H1 (cell line): ENCODE data around the gene PHF14. TPM values are rescaled to one million over a fixed set of nuclear protein-coding genes. Genes with fewer than 3 reads are reported as not detected.
"Not testable (repeated sequence)": the region's sequence is repeated elsewhere in the genome, so short reads cannot be mapped to it uniquely, and the experiment has no call there.

ENCODE experiments used
- CTCF ChIA-PET: fragments of 300-600 bp; sonication (Branson Sonifier 250); formaldehyde crosslinking; loops from one replicate; lab custom pipeline; 2021; ENCODE audit not compliant: partially characterized antibody; lab: Charles Lee
- POLR2A ChIA-PET: fragments of 300-600 bp; sonication (Branson Sonifier 250); formaldehyde crosslinking; loops from one replicate; lab custom pipeline; 2021; ENCODE audit warnings: inconsistent platforms; ENCODE audit not compliant: partially characterized antibody; lab: Charles Lee
- DNase-seq, 2 experiments: peaks; one replicate each; pipeline versions ENCODE4 v3.0.0 to v3.0.0-alpha.2; 2010 to 2022; ENCODE audit warnings: low spot score in 2 of 2, low read depth in 1 of 2, mixed read lengths in 1 of 2
- FAIRE-seq: peaks from 2 replicates; lab custom pipeline; 2011; peaks lifted over from hg19 to GRCh38; lab: Jason Lieb, UNC
- H2AFZ ChIP-seq: 2 replicates; pipeline ENCODE4 v1.8.1; 2012; ENCODE audit warnings: low read length, inconsistent platforms
- H2AK5ac ChIP-seq: 2 replicates; pipeline ENCODE4 v1.6.1; 2013; ENCODE audit warnings: low read depth, low read length
- H2BK120ac ChIP-seq: replicated peaks from 2 replicates; pipeline ENCODE3; 2013; ENCODE audit warnings: low read depth, low read length, inconsistent platforms
- H2BK12ac ChIP-seq: 2 replicates; pipeline ENCODE4 v1.6.1; 2013; ENCODE audit warnings: low read depth, low read length
- H2BK15ac ChIP-seq: 2 replicates; pipeline ENCODE4 v1.6.1; 2013; ENCODE audit warnings: low read length
- H2BK20ac ChIP-seq: 2 replicates; pipeline ENCODE4 v1.6.1; 2013; ENCODE audit warnings: low read length
- H2BK5ac ChIP-seq: 2 replicates; pipeline ENCODE4 v1.6.1; 2013; ENCODE audit warnings: low read depth, low read length
- H3K14ac ChIP-seq: 2 replicates; pipeline ENCODE4 v1.6.1; 2013; ENCODE audit warnings: inconsistent platforms; ENCODE audit not compliant: insufficient read length
- H3K18ac ChIP-seq: 2 replicates; pipeline ENCODE4 v1.6.1; 2013; ENCODE audit warnings: low read length; ENCODE audit errors: extremely low read depth
- H3K23ac ChIP-seq: 2 replicates; pipeline ENCODE4 v1.6.1; 2013; ENCODE audit warnings: inconsistent platforms; ENCODE audit not compliant: insufficient read length
- H3K23me2 ChIP-seq: 2 replicates; pipeline ENCODE4 v1.6.1; 2013; ENCODE audit warnings: low read depth, low read length
- H3K27ac ChIP-seq: 2 replicates; pipeline ENCODE4 v1.6.1; 2011; ENCODE audit warnings: low read depth, low read length, inconsistent platforms
- H3K27me3 ChIP-seq, 4 experiments: replicated peaks in 1 of 4; 1 replicate in 1 of 4; 2 replicates in 3 of 4; pipeline versions ENCODE4 v1.6.1 to v1.8.1; 2011 to 2013; ENCODE audit warnings: low read length in 3 of 4, mild to moderate bottlenecking in 3 of 4, inconsistent platforms in 2 of 4, mixed read lengths in 2 of 4, moderate library complexity in 1 of 4; ENCODE audit not compliant: control insufficient read depth in 3 of 4, insufficient read depth in 3 of 4; ENCODE audit errors: extremely low read depth in 1 of 4
- H3K36me3 ChIP-seq, 4 experiments: 2 replicates each; pipeline versions ENCODE4 v1.6.1 to v1.8.1; 2011 to 2013; ENCODE audit warnings: mild to moderate bottlenecking in 4 of 4, low read length in 3 of 4, moderate library complexity in 2 of 4, control low read depth in 1 of 4, inconsistent platforms in 1 of 4; ENCODE audit not compliant: insufficient read depth in 4 of 4, control insufficient read depth in 2 of 4
- H3K4ac ChIP-seq: replicated peaks from 2 replicates; pipeline ENCODE3; 2013; ENCODE audit warnings: low read length, low read depth, mixed read lengths, inconsistent platforms; ENCODE audit not compliant: insufficient read length
- H3K4me1 ChIP-seq, 4 experiments: replicated peaks in 1 of 4; 1 replicate in 1 of 4; 2 replicates in 3 of 4; pipeline versions ENCODE4 v1.6.1 to v1.8.1; 2011 to 2013; ENCODE audit warnings: low read length in 3 of 4, inconsistent platforms in 2 of 4, mixed read lengths in 1 of 4; ENCODE audit not compliant: insufficient read depth in 4 of 4, control insufficient read depth in 3 of 4
- H3K4me2 ChIP-seq, 2 experiments: 2 replicates each; pipeline versions ENCODE4 v1.6.1 to v1.8.1; 2011 to 2013; ENCODE audit warnings: low read depth in 2 of 2, low read length in 2 of 2, control low read depth in 1 of 2, inconsistent platforms in 1 of 2, mild to moderate bottlenecking in 1 of 2; ENCODE audit not compliant: insufficient read depth in 1 of 2
- H3K4me3 ChIP-seq, 4 experiments: fragments of 200-600, 300-600 bp in 1 of 4; sonication (generic), shearing (Covaris generic), sonication (Bioruptor Twin) in 1 of 4; 2 replicates each; pipeline versions ENCODE4 v1.5.1 to v1.8.1; 2011 to 2016; ENCODE audit warnings: low read length in 4 of 4, low read depth in 3 of 4, control low read depth in 2 of 4, inconsistent platforms in 2 of 4, mild to moderate bottlenecking in 2 of 4, mixed read lengths in 1 of 4, moderate library complexity in 1 of 4; ENCODE audit not compliant: insufficient read depth in 2 of 4; ENCODE audit errors: extremely low read depth in 1 of 4
- H3K56ac ChIP-seq: replicated peaks from 2 replicates; pipeline ENCODE3; 2013; ENCODE audit warnings: low read depth, mild to moderate bottlenecking, mixed read lengths, low read length, inconsistent platforms; ENCODE audit not compliant: insufficient read length
- H3K79me1 ChIP-seq: 2 replicates; pipeline ENCODE4 v1.6.1; 2013; ENCODE audit warnings: low read depth, low read length, control low read depth
- H3K79me2 ChIP-seq, 2 experiments: 2 replicates each; pipeline versions ENCODE4 v1.6.1 to v1.8.1; 2012 to 2013; ENCODE audit warnings: low read length in 2 of 2, mild to moderate bottlenecking in 2 of 2, inconsistent platforms in 1 of 2; ENCODE audit not compliant: insufficient read depth in 2 of 2, control insufficient read depth in 1 of 2
- H3K9ac ChIP-seq, 4 experiments: replicated peaks in 1 of 4; 1 replicate in 1 of 4; 2 replicates in 3 of 4; pipeline versions ENCODE4 v1.6.1 to v1.8.1; 2011 to 2013; ENCODE audit warnings: low read depth in 3 of 4, low read length in 3 of 4, control low read depth in 2 of 4, mild to moderate bottlenecking in 2 of 4, moderate library complexity in 2 of 4, inconsistent platforms in 1 of 4; ENCODE audit errors: extremely low read depth in 1 of 4
- H3K9me3 ChIP-seq, 2 experiments: 2 replicates each; pipeline versions ENCODE4 v1.6.1 to v1.8.1; 2012 to 2013; ENCODE audit warnings: mild to moderate bottlenecking in 2 of 2, moderate library complexity in 2 of 2, control low read depth in 1 of 2, inconsistent platforms in 1 of 2, low read depth in 1 of 2, low read length in 1 of 2, mixed read lengths in 1 of 2; ENCODE audit not compliant: insufficient read depth in 2 of 2
- H4K20me1 ChIP-seq, 2 experiments: replicated peaks in 1 of 2; 2 replicates each; pipeline versions ENCODE3 to v1.8.1; 2011 to 2013; ENCODE audit warnings: inconsistent platforms in 2 of 2, low read length in 2 of 2, mild to moderate bottlenecking in 1 of 2; ENCODE audit not compliant: insufficient read depth in 2 of 2, control insufficient read depth in 1 of 2
- H4K5ac ChIP-seq: 2 replicates; pipeline ENCODE4 v1.6.1; 2013; ENCODE audit warnings: low read length, low read depth, mixed read lengths, inconsistent platforms; ENCODE audit not compliant: insufficient read length
- H4K8ac ChIP-seq: 2 replicates; pipeline ENCODE4 v1.8.0; 2013; ENCODE audit warnings: mild to moderate bottlenecking, moderate library complexity, low read length, inconsistent platforms; ENCODE audit not compliant: insufficient read depth; ENCODE audit errors: extremely low read depth
- H4K91ac ChIP-seq: replicated peaks from 2 replicates; pipeline ENCODE3; 2013; ENCODE audit warnings: low read length, mixed read lengths, inconsistent platforms; ENCODE audit not compliant: insufficient read length
- WGBS, 2 experiments: shearing (Covaris generic) in 1 of 2; methylation state at CpG; one replicate each; pipeline versions ENCODE4 v1.1.6 to v1.1.7; 2013 to 2015; ENCODE audit warnings: low lambda C conversion rate in 2 of 2, mixed read lengths in 2 of 2, inconsistent platforms in 1 of 2, low coverage in 1 of 2, missing lambda C conversion rate in 1 of 2; ENCODE audit not compliant: insufficient replicate concordance in 2 of 2, insufficient coverage in 1 of 2, insufficient read length in 1 of 2; ENCODE audit errors: extremely low coverage in 1 of 2, missing lambda C conversion rate in 1 of 2; 5-methylcytosine and 5-hydroxymethylcytosine counted together
- polyA plus RNA-seq, 7 experiments: library from polyadenylated mRNA; depleted of rRNA in 3 of 7; stranded (reverse) in 5 of 7; unstranded in 2 of 7; fragments of >200 nt in 5 of 7; fragments of 200-250 nt in 2 of 7; gene quantifications; 1 replicate in 5 of 7; 2 replicates in 1 of 7; 4 replicates in 1 of 7; pipeline versions ENCODE4 v1.2.1 to v1.2.3, GENCODE V29; 2011 to 2013; ENCODE audit warnings: missing spikeins in 2 of 7, mixed read lengths in 2 of 7
- total RNA-seq: library from RNA; stranded (reverse); fragmentation: NEBNext Ultra II Directional; extraction: Animal tissue kit (Norgen Biotek cat#: 25700); gene quantifications from 2 replicates; pipeline ENCODE4 v1.2.1, GENCODE V29; 2021

The PHF14 gene
- total and polyA plus RNA-seq, 2 of the 8 experiments (the other 6 are each of a cell fraction or from before 2014, with no cell fraction given): 17.9 to 70.6 TPM

DNA sequence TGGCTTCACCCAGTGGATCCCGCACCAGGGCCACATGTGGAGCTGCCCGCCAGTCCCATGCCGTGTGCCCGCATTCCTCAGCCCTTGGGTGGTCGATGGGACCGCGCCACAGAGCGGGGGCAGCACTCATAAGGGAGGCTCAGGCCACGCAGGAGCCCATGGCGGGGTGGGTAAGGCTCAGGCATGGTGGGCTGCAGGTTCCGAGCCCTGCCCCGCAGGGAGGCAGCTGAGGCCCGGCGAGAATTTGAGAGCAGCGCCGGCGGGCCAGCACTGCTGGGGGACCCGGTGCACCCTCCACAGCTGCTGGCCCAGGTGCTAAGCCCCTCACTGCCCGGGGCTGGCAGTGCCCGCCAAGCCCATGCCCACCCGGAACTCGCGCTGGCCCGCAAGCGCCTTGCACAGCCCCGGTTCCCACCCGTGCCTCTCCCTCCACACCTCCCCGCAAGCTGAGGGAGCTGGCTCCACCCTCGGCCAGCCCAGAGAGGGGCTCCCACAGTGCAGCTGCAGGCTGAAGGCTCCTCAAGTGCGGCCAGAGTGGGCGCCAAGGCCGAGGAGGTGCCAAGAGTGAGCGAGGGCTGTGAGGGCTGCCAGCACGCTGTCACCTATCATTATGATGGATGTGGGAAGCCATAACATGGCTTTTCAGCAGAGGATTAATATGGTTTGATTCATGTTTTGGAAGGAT is 22.0 kb downstream of the PHF14 start:
- H3K23ac ChIP-seq, H4K91ac ChIP-seq, H2BK12ac ChIP-seq, DNase-seq, H3K9ac ChIP-seq, H3K4me1 ChIP-seq, H2AK5ac ChIP-seq, H2BK15ac ChIP-seq, H3K14ac ChIP-seq, H3K79me1 ChIP-seq, H3K4ac ChIP-seq, H3K27ac ChIP-seq, H3K27me3 ChIP-seq, FAIRE-seq, H2BK120ac ChIP-seq, H4K20me1 ChIP-seq, H2AFZ ChIP-seq, H4K8ac ChIP-seq, H3K23me2 ChIP-seq, H3K56ac ChIP-seq, H3K18ac ChIP-seq, H4K5ac ChIP-seq, H3K4me2 ChIP-seq, H2BK20ac ChIP-seq, H2BK5ac ChIP-seq, CTCF ChIA-PET, H3K4me3 ChIP-seq: not testable (repeated sequence)
- Histone ChIP-seq H3K79me2 (peaks cover 0 to 59% of the 10 kb centered on the region in 2 experiments; a peak in 3 of 4 replicates), H3K9me3 (peaks cover 7 to 18% of the 10 kb centered on the region in 2 experiments; a peak in 3 of 4 replicates), H3K36me3 (peaks cover 0 to 57% (median 18%) of the 10 kb centered on the region in 4 experiments; a peak in 4 of 8 replicates)
- POLR2A ChIA-PET: interaction anchor here (0.6 kb wide), 1 partner anchor 10 kb away, joined by 3 read pairs; no protein-coding TSS in a partner anchor
- WGBS, 2 experiments: 97% methylated on average over 29 of the region's 34 CpGs; no CpG with 5 or more reads in 1 of the 2 experiments
